GM19025 (cell line): ENCODE results near the gene KBTBD12.

Experiments used
- ATAC-seq: cut with Tn5 transposase; IDR thresholded peaks from one replicate; pipeline ENCODE4 v1.9.1; 2021; ENCODE audit warnings: mild to moderate bottlenecking, low read depth, moderate library complexity; ENCODE audit not compliant: unreplicated experiment

Gene KBTBD12

GRCh38 chr3:127982155-127982554, 67.1 kb downstream of the KBTBD12 start:
- ATAC-seq = no peak

GRCh38 chr3:127984241-127984975, 69.4 kb downstream of the KBTBD12 start:
- ATAC-seq = no peak

GRCh38 chr3:127985216-127985615, 70.2 kb downstream of the KBTBD12 start:
- no peak for ATAC-seq

- no peak for ATAC-seq
Observed at GRCh38 chr3:127985655-127986225, 70.7 kb downstream of the KBTBD12 start.

- ATAC-seq = no peak
Observed at GRCh38 chr3:127986803-127987202, 71.8 kb downstream of the KBTBD12 start.

GRCh38 chr3:127987309-127987995, 72.4 kb downstream of the KBTBD12 start:
- ATAC-seq = no peak

- ATAC-seq = no peak
Observed at GRCh38 chr3:127988770-127989557, 73.9 kb downstream of the KBTBD12 start.

- ATAC-seq = no peak
Observed at GRCh38 chr3:127990051-127990450, 75.0 kb downstream of the KBTBD12 start.

- no peak for ATAC-seq
Observed at GRCh38 chr3:127990461-127990860, 75.4 kb downstream of the KBTBD12 start.

- no peak for ATAC-seq
Observed at GRCh38 chr3:127991251-127991650, 76.2 kb downstream of the KBTBD12 start.

GRCh38 chr3:127991681-127992080, 76.6 kb downstream of the KBTBD12 start:
- no peak for ATAC-seq

- no peak for ATAC-seq
Observed at GRCh38 chr3:127992127-127992526, 77.1 kb downstream of the KBTBD12 start.

- no peak for ATAC-seq
Observed at GRCh38 chr3:127994011-127994410, 79.0 kb downstream of the KBTBD12 start.

GRCh38 chr3:127997016-127997415, 82.0 kb downstream of the KBTBD12 start:
- no peak for ATAC-seq

- ATAC-seq = no peak
Observed at GRCh38 chr3:127997961-127998360, 82.9 kb downstream of the KBTBD12 start.

- ATAC-seq = no peak
Observed at GRCh38 chr3:127998596-127998995, 83.6 kb downstream of the KBTBD12 start.

GRCh38 chr3:127999509-128000106, 84.6 kb downstream of the KBTBD12 start:
- ATAC-seq = no peak

- no peak for ATAC-seq
Observed at GRCh38 chr3:128001576-128001975, 86.5 kb downstream of the KBTBD12 start.

GRCh38 chr3:128004661-128005060, 89.6 kb downstream of the KBTBD12 start:
- ATAC-seq = no peak
